HCT116 (cell line): ENCODE measurements around the gene SLC25A47.

Experiments
- EGR1 ChIP-seq: IDR thresholded peaks from 2 replicates; pipeline ENCODE4 v1.6.1; 2012; ENCODE audit warnings: low read depth
- EZH2 ChIP-seq: fragments of 200-600 bp; sonication (generic); IDR thresholded peaks from 2 replicates; pipeline ENCODE4 v1.6.1; 2017; ENCODE audit warnings: antibody characterized with exemption, mixed run types
- POLR2A ChIP-seq: IDR thresholded peaks from 2 replicates; pipeline ENCODE4 v1.7.0; 2011; ENCODE audit warnings: borderline replicate concordance; ENCODE audit not compliant: insufficient read depth, insufficient read length; ENCODE audit errors: extremely low read depth
- TCF7L2 ChIP-seq: IDR thresholded peaks from 2 replicates; pipeline ENCODE4 v1.7.0; 2011; ENCODE audit warnings: borderline replicate concordance, inconsistent platforms; ENCODE audit not compliant: insufficient read depth, insufficient read length; ENCODE audit errors: extremely low read depth
- TF ChIP-seq, protein P1 (sequence below), 3 experiments: fragments of 200-600 bp in 1 of 3; sonication (generic) in 1 of 3; IDR thresholded peaks in 2 of 3; conservative IDR thresholded peaks in 1 of 3; 2 replicates each; pipeline ENCODE4 v1.5.1; 2012 to 2017; ENCODE audit warnings: low read depth in 2 of 3, low read length in 2 of 3, antibody characterized with exemption in 1 of 3, borderline replicate concordance in 1 of 3, control low read depth in 1 of 3, mild to moderate bottlenecking in 1 of 3, mixed read lengths in 1 of 3, mixed run types in 1 of 3, moderate library complexity in 1 of 3; ENCODE audit not compliant: insufficient read depth in 1 of 3
- TF ChIP-seq, protein P2 (sequence below): IDR thresholded peaks from 2 replicates; pipeline ENCODE4 v1.6.1; 2012

DNA sequence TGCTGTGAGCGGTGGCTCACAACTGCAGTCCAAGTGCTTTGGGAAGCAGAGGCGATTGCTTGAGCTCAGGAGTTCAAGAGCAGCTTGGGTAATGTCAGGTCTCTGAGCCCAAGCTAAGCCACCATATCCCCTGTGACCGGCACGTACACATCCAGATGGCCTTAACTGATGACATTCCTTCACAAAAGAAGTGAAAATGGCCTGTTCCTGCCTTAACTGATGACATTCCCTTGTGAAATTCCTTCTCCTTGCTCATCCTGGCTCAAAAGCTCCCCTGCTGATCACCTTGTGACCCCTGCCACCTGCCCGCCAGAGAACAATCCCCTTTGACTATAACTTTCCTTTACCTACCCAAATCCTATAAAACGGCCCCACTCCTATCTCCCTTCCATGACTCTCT, 48.6 kb downstream of the SLC25A47 start:
- TF ChIP-seq, protein P1, sequence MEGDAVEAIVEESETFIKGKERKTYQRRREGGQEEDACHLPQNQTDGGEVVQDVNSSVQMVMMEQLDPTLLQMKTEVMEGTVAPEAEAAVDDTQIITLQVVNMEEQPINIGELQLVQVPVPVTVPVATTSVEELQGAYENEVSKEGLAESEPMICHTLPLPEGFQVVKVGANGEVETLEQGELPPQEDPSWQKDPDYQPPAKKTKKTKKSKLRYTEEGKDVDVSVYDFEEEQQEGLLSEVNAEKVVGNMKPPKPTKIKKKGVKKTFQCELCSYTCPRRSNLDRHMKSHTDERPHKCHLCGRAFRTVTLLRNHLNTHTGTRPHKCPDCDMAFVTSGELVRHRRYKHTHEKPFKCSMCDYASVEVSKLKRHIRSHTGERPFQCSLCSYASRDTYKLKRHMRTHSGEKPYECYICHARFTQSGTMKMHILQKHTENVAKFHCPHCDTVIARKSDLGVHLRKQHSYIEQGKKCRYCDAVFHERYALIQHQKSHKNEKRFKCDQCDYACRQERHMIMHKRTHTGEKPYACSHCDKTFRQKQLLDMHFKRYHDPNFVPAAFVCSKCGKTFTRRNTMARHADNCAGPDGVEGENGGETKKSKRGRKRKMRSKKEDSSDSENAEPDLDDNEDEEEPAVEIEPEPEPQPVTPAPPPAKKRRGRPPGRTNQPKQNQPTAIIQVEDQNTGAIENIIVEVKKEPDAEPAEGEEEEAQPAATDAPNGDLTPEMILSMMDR (IDR thresholded peaks at IDR 0.05 in 2 of 3, conservative IDR thresholded peaks at IDR 0.05 in 1 of 3; ENCODE audit: borderline replicate concordance in 1 of 3, insufficient read depth in 1 of 3, low read depth in 2 of 3, low read length in 2 of 3), result no peak
- TF ChIP-seq POLR2A, result no peak
- no peak for TF ChIP-seq EZH2
- no peak for TF ChIP-seq EGR1
- TF ChIP-seq, protein P2, sequence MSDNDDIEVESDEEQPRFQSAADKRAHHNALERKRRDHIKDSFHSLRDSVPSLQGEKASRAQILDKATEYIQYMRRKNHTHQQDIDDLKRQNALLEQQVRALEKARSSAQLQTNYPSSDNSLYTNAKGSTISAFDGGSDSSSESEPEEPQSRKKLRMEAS, result no peak
- TF ChIP-seq TCF7L2, result no peak
